Activated CD4-positive, alpha-beta T cell treated with anti-CD3 and anti-CD28 coated beads, Interleukin-2, amount 10 ng/mL, durations not matched to agents 7 days and 5 days (primary cell): Measurements from ENCODE around the gene NBL1. TPM values are rescaled to one million over a fixed set of nuclear protein-coding genes. Genes with fewer than 3 reads are reported as not detected.

ENCODE experiments used
- CTCF ChIA-PET: fragments of 350-600 bp; sonication (Branson Sonifier 250); formaldehyde crosslinking; loops from one replicate; lab custom pipeline; 2021; ENCODE audit warnings: antibody characterized with exemption; lab: Charles Lee
- POLR2A ChIA-PET: fragments of 350-600 bp; sonication (Branson Sonifier 250); formaldehyde crosslinking; loops from one replicate; lab custom pipeline; 2021; ENCODE audit warnings: antibody characterized with exemption; lab: Charles Lee
- DNase-seq: peaks from one replicate; pipeline ENCODE4 v3.0.0-alpha.2; 2020
- H3K27ac Mint-ChIP-seq: one replicate; pipeline ENCODE4 v1.8.0; 2021; ENCODE audit warnings: mild to moderate bottlenecking, moderate library complexity, mixed read lengths
- H3K27me3 Mint-ChIP-seq: one replicate; pipeline ENCODE4 v1.8.0; 2021; ENCODE audit warnings: mixed read lengths
- H3K36me3 Mint-ChIP-seq: one replicate; pipeline ENCODE4 v1.8.0; 2021; ENCODE audit warnings: low read depth, mixed read lengths
- H3K4me1 Mint-ChIP-seq: one replicate; pipeline ENCODE4 v1.8.0; 2021; ENCODE audit warnings: mixed read lengths
- H3K4me3 Mint-ChIP-seq: one replicate; pipeline ENCODE4 v1.8.0; 2021; ENCODE audit warnings: mild to moderate bottlenecking, moderate library complexity, mixed read lengths
- H3K9me3 Mint-ChIP-seq: one replicate; pipeline ENCODE4 v1.8.0; 2021; ENCODE audit warnings: mixed read lengths
- total RNA-seq, 2 experiments: library from RNA; stranded (reverse); gene quantifications; one replicate each; pipeline ENCODE4 v1.2.3, GENCODE V29; 2021

NBL1 gene
- total RNA-seq, 2 experiments from 2014 or later: 17.5 to 22.0 TPM

DNA sequence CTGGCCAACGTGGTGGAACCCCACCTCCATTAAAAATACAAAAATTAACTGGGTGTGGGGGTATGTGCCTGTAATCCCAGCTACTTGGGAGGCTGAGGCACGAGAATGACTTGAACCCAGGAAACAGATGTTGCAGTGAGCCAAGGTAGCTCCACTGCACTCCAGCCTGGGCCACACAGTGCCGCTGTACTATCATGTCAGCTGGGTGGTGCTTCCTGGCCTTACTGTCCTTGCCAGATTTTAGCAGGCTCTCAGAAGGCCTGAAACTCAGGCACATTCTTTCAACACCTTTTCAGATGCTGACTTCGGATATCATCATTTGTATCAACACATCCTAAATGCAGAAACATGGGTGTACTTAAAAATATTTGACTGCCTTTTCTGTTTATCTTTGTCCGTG, 31.6 kb upstream of the NBL1 start:
- Mint-ChIP-seq H3K27ac (no peak overlapping the region), H3K4me3 (no peak overlapping the region), H3K27me3 (no peaks in the 10 kb centered on the region), H3K36me3 (peaks cover 21% of the 10 kb centered on the region), H3K4me1 (peaks cover 23% of the 10 kb centered on the region), H3K9me3 (no peaks in the 10 kb centered on the region)
- ChIA-PET POLR2A (no interaction called here), CTCF (interaction anchor here (1.0 kb wide), 1 partner anchor 125 kb away, joined by 3 read pairs; no protein-coding TSS in a partner anchor)
- DNase-seq: no peak

DNA sequence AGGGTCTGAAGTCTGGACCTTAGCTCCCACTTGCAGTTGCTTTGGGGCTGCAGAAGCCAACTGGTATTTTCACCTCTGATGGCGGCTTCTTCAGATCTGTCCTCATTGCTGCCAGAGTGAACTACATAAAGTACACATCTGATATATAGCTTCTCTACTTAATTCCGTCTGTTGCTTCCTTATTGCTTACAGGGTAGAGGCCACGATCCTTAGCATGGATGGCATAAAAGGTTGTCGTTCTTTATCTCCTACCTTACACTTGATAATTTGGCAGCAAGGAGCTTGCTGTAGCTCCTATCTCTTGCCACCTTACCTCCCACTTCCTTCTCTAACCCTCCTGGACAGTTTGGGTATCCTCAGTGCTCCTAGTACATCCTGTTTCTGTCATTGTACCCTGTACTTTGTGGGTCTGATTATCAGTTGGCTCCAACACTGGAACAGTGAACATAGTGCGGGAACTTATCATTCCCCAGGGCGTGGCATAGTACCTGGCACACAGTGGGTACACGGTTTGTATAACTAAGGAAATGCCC, 30.9 kb upstream of the NBL1 start:
- H3K27ac Mint-ChIP-seq: no peak overlapping the region
- H3K36me3 Mint-ChIP-seq: peaks cover 15% of the 10 kb centered on the region
- no peaks in the 10 kb centered on the region for H3K9me3 Mint-ChIP-seq
- ChIA-PET POLR2A (no interaction called here), CTCF (interaction anchor here (0.6 to 1.4 kb wide), 3 partner anchors 17 to 45 kb away, joined by 3 read pairs; no protein-coding TSS in a partner anchor)
- H3K27me3 Mint-ChIP-seq: no peaks in the 10 kb centered on the region
- DNase-seq: no peak
- peaks cover 16% of the 10 kb centered on the region for H3K4me1 Mint-ChIP-seq
- no peak overlapping the region for H3K4me3 Mint-ChIP-seq

DNA sequence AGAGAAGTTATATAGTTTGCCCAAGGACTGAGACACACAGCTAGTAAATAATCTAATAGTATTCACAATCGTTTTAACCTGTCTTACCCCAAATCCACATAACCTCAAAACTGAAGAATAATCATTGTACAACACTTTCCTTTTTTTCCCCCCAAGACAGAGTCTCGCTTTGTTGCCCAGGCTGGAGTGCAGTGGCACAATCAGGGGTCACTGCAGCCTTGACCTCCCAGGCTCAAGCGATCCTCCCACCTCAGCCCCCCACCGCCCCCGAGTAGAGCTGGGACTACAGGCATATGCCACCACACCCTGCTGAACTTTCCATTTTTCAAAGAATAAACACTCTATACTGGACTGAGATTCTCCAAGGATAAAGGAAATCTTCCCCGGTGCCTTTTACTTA, 28.7 kb upstream of the NBL1 start:
- no peaks in the 10 kb centered on the region for H3K27me3 Mint-ChIP-seq
- CTCF ChIA-PET: interaction anchor here (0.7 to 1.2 kb wide), 2 partner anchors 10 to 652 kb away, joined by 3 read pairs; no protein-coding TSS in a partner anchor
- H3K9me3 Mint-ChIP-seq: no peaks in the 10 kb centered on the region
- POLR2A ChIA-PET: no interaction called here
- DNase-seq: no peak
- H3K36me3 Mint-ChIP-seq: peaks cover 12% of the 10 kb centered on the region
- no peak overlapping the region for H3K27ac Mint-ChIP-seq
- no peak overlapping the region for H3K4me3 Mint-ChIP-seq
- H3K4me1 Mint-ChIP-seq: peaks cover 11% of the 10 kb centered on the region

DNA sequence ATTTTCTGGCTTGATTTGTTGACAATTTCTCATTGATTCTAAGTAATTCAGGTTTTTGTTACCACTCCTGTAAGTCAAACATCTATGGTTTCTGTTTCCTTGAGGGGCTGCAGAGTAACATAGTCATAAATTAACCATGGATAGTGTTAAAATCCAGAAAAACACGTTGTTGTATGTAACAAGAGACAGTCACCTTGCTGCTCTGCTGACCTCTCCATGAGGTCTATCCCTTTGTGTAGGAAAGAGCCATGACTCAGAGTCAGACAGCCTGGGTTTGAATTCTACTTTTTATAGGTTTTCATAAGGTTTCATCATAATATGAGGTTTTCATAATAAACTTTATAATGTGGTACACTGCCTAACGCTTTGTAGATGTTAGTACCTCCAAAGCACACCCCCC, 27.6 kb upstream of the NBL1 start:
- Mint-ChIP-seq H3K27ac (no peak overlapping the region), H3K4me1 (peaks cover 10% of the 10 kb centered on the region), H3K27me3 (no peaks in the 10 kb centered on the region), H3K4me3 (no peak overlapping the region), H3K36me3 (peaks cover 12% of the 10 kb centered on the region), H3K9me3 (no peaks in the 10 kb centered on the region)
- ChIA-PET POLR2A (no interaction called here), CTCF (interaction anchor here (0.7 to 1.1 kb wide), 2 partner anchors 14 to 653 kb away, joined by 3 to 5 read pairs; no protein-coding TSS in a partner anchor)
- DNase-seq: no peak

DNA sequence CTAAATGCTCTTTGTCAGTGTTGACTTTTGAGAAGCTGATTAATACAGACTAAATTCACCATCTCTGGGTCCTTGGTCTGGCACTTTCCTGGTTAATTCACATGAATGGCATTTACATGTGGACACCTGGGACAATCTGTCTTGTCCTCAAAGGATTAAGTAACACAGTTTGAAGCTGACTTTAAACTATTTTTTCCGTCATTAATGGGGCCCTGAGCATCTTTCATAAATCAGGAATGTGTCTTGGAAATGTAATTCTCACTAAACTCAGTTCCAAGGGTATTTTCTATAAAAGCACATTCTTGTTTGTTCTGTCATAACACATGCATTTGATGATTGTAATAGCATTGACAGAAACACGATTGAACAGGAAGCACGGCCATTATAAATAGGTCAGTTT, 26.7 kb upstream of the NBL1 start:
- peaks cover 12% of the 10 kb centered on the region for H3K36me3 Mint-ChIP-seq
- CTCF ChIA-PET: interaction anchor here (0.6 to 1.3 kb wide), 4 partner anchors 10 to 17 kb away, joined by 3 to 5 read pairs (median 4); no protein-coding TSS in a partner anchor

DNA sequence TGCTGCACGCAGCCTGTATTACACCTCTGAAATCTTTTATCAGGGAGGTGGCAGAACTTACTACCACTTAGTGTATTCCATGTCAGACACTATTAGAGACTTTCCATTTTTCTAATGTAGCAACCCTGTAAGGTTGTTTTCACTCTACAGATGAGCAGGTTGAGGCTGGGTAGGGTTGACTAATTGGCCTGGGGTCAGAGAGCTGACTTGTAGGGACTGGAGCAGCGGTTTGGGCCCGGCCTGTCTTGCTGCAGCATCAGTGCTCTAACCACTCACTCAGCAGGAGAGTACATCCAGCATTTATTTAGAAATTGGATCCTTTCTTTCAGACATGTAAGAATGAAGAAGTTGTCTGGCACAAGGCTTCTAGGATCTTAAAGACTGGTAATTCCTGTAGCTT, 25.7 kb upstream of the NBL1 start:
- no peaks in the 10 kb centered on the region for H3K9me3 Mint-ChIP-seq
- peaks cover 3% of the 10 kb centered on the region for H3K4me1 Mint-ChIP-seq
- peaks cover 16% of the 10 kb centered on the region for H3K36me3 Mint-ChIP-seq
- no peak overlapping the region for H3K27ac Mint-ChIP-seq
- CTCF ChIA-PET: interaction anchor here (1.0 to 1.3 kb wide), 2 partner anchors 11 to 18 kb away, joined by 5 read pairs; no protein-coding TSS in a partner anchor
- H3K4me3 Mint-ChIP-seq: no peak overlapping the region
- H3K27me3 Mint-ChIP-seq: no peaks in the 10 kb centered on the region
- POLR2A ChIA-PET: no interaction called here
- no peak for DNase-seq

More for the DNA sequence above, 26.7 kb upstream of the NBL1 start:
- no peak overlapping the region for H3K4me3 Mint-ChIP-seq
- peaks cover 10% of the 10 kb centered on the region for H3K4me1 Mint-ChIP-seq
- H3K9me3 Mint-ChIP-seq: no peaks in the 10 kb centered on the region
- H3K27me3 Mint-ChIP-seq: no peaks in the 10 kb centered on the region
- POLR2A ChIA-PET: no interaction called here
- H3K27ac Mint-ChIP-seq: no peak overlapping the region
- DNase-seq: no peak

DNA sequence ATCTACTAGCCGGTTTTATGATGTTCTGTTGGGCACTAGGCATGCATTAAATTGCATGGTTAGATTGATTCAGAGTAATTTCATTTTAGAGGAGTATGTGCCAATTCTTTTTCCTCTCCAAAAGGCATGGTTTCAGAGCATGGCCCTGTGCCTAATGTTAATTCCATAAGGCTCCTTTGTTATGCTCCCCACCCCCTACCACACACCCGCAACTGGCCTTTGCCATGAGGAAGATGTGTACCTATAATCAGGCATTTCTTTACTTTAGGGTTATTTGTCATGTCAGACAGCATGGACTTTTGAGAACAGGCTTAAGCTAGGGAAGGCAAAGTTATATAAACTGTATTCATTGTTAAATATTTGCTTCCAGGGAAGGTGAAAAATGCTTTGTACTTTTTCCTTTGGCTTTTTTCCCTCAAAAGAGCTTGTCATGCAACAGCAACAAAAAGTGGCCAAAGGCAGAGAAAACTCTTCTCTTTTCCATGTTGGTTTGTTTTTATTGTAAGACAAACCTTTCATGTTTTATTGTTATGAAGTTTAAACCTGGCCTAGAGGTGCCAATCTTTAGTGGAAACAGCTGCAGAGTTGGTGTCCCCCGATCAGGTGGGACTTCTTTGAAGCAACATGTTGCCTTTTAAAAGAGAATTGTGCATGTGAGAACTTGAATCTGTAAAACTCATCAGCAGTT, 24.3 kb upstream of the NBL1 start:
- ChIA-PET POLR2A (no interaction called here), CTCF (interaction anchor here (1.0 to 1.1 kb wide), 2 partner anchors 13 to 38 kb away, joined by 3 read pairs; no protein-coding TSS in a partner anchor)
- Mint-ChIP-seq H3K27ac (no peak overlapping the region), H3K9me3 (no peaks in the 10 kb centered on the region), H3K36me3 (peaks cover 24% of the 10 kb centered on the region), H3K27me3 (no peaks in the 10 kb centered on the region), H3K4me1 (peaks cover 3% of the 10 kb centered on the region), H3K4me3 (no peak overlapping the region)
- no peak for DNase-seq

DNA sequence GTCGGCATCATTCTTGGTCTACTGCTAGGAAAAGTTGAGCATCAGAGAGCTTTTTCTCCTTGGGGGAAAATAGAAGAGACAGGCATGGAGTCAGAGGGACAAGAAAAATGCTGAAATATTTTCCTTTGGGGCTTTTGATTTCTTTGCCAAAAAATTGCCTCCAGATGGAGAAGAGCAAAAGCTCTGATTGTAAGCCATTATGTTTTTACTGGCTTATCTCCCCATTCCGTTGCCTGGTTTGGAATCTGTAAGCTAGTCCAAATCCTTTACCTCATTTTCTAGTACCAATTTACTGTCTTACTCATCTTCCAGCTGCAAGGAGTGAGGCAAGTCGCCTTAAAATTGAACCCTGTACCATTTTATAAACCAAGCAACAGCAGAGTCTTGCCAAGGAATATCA, 23.3 kb upstream of the NBL1 start:
- no peak overlapping the region for H3K4me3 Mint-ChIP-seq
- no peak for DNase-seq

DNA sequence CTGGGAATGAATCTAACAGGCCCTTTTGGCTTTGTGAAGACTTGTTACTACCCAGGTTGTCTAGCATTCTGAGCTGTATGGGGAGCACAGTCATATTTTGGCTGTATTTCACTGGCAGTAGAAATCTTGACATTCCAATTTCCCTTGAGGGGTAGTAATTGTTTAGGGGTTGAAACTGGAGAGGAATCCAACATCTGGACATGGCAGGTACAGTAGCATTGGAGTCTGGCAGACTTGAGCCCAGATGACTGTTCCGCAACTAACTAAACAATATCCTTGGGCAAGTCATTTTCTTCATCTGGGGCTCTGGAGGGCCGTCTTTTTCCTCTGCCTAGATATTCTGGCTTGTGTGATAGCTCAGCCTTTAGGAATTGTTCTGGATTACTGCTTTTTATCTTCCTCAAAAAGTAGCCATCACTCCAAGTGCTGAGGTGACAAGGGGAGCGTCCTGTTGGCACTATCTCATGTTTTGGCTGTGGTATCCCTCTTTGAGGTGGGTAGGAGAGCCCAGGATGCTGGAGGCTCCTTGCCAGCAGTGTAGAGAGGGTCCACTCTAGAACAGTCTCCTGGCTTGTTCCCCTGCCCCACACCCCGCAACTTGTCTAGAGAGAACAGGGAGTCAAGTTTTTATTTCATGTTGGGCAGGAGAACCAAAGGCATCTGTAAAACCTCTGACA, 22.7 kb upstream of the NBL1 start:
- H3K27me3 Mint-ChIP-seq: no peaks in the 10 kb centered on the region
- no peak for DNase-seq
- H3K9me3 Mint-ChIP-seq: no peaks in the 10 kb centered on the region
- ChIA-PET CTCF (interaction anchor here (0.5 to 1.1 kb wide), 3 partner anchors 28 to 205 kb away, joined by 3 read pairs; no protein-coding TSS in a partner anchor), POLR2A (no interaction called here)
- H3K27ac Mint-ChIP-seq: no peak overlapping the region
- no peak overlapping the region for H3K4me3 Mint-ChIP-seq
- H3K4me1 Mint-ChIP-seq: no peaks in the 10 kb centered on the region
- H3K36me3 Mint-ChIP-seq: peaks cover 29% of the 10 kb centered on the region

More for the DNA sequence above, 23.3 kb upstream of the NBL1 start:
- CTCF ChIA-PET: interaction anchor here (0.5 to 1.1 kb wide), 3 partner anchors 14 to 39 kb away, joined by 3 read pairs; no protein-coding TSS in a partner anchor
- Mint-ChIP-seq H3K4me1 (no peaks in the 10 kb centered on the region), H3K27ac (no peak overlapping the region), H3K9me3 (no peaks in the 10 kb centered on the region), H3K36me3 (peaks cover 26% of the 10 kb centered on the region), H3K27me3 (no peaks in the 10 kb centered on the region)
- POLR2A ChIA-PET: no interaction called here

DNA sequence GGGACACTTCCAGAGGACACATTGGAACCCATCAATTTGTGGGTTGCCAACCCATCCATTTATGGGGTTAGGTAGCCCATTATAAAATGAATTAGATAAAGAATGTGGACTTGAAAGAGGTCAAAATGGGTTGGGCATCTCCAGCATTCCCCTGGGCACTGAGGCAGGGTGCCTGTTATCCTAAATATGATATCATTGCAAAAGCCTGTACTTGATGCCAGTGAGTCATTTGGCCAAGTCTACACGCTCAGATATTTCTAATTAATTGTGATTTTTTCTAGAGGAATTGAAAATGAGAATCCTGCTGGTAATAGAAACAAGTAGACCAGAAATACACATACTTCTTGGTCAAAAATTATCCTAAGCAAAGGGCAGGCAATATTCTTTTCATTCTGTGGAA, 21.9 kb upstream of the NBL1 start:
- Mint-ChIP-seq H3K36me3 (peaks cover 33% of the 10 kb centered on the region), H3K27me3 (no peaks in the 10 kb centered on the region), H3K9me3 (no peaks in the 10 kb centered on the region), H3K27ac (no peak overlapping the region), H3K4me1 (no peaks in the 10 kb centered on the region), H3K4me3 (no peak overlapping the region)
- CTCF ChIA-PET: no interaction called here
- DNase-seq: no peak
- POLR2A ChIA-PET: no interaction called here

DNA sequence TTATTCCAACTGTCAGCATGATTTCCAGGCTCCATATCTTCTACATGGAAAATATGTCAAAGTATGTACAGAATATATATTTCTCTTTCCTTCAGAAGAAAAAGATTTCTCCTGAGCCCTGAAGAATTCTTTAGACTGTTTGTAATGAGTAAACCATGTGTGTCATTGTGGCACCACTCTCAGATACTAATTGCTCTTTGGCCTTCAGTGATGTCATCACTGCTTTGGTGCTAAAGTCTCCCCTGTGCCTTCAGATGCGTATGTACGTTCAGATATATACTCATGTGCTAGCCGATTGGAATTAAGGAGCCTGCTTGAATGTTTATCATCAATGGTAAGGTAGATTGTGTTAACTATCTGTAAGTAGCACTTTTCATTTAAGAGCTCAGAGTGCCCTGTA, 20.6 kb upstream of the NBL1 start:
- DNase-seq: no peak
- CTCF ChIA-PET: interaction anchor here (0.8 to 1.5 kb wide), 2 partner anchors 13 to 28 kb away, joined by 3 to 4 read pairs; no protein-coding TSS in a partner anchor
- POLR2A ChIA-PET: no interaction called here
- H3K4me1 Mint-ChIP-seq: no peaks in the 10 kb centered on the region
- no peak overlapping the region for H3K4me3 Mint-ChIP-seq
- H3K27ac Mint-ChIP-seq: no peak overlapping the region
- H3K36me3 Mint-ChIP-seq: peaks cover 34% of the 10 kb centered on the region
- no peaks in the 10 kb centered on the region for H3K9me3 Mint-ChIP-seq
- H3K27me3 Mint-ChIP-seq: no peaks in the 10 kb centered on the region

DNA sequence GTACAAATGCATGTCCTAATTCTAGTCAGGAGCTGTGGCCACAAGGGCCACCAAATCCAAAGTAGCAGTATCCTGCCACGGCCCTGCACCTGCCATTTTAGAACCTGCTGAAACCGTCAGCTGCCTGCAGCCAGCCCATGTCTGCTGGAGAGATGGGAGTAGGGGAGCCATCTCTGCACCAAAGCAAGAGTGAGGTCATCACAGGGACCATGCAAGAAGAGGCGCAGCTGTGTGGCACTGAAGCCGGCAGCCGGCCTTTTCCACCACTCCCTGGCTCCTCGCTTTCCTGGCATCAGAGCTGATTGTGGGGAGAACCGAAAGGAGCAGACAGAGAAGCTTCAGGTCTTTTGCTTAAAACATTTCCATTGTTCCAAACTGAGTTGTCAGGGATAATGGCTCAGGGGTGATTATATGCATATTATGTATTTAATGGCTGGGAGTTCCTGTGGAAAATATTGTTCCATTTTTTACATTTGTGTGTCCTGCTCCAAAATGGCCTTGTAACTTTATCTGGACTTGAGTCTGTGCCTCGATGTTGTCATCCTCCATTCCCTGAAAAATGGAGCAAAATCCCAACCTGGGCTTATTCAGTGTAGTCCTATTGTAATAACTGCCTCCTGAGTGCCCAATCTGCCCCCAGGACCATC, 18.7 kb upstream of the NBL1 start:
- Mint-ChIP-seq H3K27ac (no peak overlapping the region), H3K36me3 (peaks cover 36% of the 10 kb centered on the region), H3K4me1 (no peaks in the 10 kb centered on the region), H3K9me3 (no peaks in the 10 kb centered on the region), H3K4me3 (no peak overlapping the region), H3K27me3 (no peaks in the 10 kb centered on the region)
- ChIA-PET CTCF (interaction anchor here (1.0 kb wide), 1 partner anchor 10 kb away, joined by 3 read pairs; no protein-coding TSS in a partner anchor), POLR2A (no interaction called here)
- no peak for DNase-seq
